Measurements from ENCODE around the gene KRTCAP2. TPM values are rescaled to one million over a fixed set of nuclear protein-coding genes. Genes with fewer than 3 reads are reported as not detected.

The KRTCAP2 gene
- polyA plus RNA-seq, 1 of the 3 experiments (the other 2 are of a cell fraction): 238 TPM

GRCh38 chr1:155196893-155197638 is 24.0 kb upstream of the KRTCAP2 start:
- Histone ChIP-seq H3F3A (replicated peaks; ENCODE audit: insufficient read depth) (peaks cover 18% of the 10 kb centered on the region), H3K9me3 (no peaks in the 10 kb centered on the region), H4K20me1 (ENCODE audit: insufficient read depth) (no peaks in the 10 kb centered on the region), H3K4me3 (ENCODE audit: low read depth in 2 of 2, low read length in 1 of 2) (no peak overlapping the region), H3K27me3 (ENCODE audit: insufficient read depth) (no peaks in the 10 kb centered on the region), H2AFZ (ENCODE audit: low read depth) (no peak overlapping the region), H3K9ac (no peak overlapping the region), H3K9me2 (no peaks in the 10 kb centered on the region), H3K27ac (ENCODE audit: low read depth in 2 of 2, low read length in 1 of 2) (peak overlapping the region in 1 of 2 experiments; percentile 86; a peak in 1 of 4 replicates), H3K36me3 (replicated peaks in 1 of 2; ENCODE audit: control insufficient read depth in 1 of 2, insufficient read depth in 2 of 2, low read length in 1 of 2) (peaks cover 13 to 42% of the 10 kb centered on the region in 2 experiments), H3K79me2 (ENCODE audit: insufficient read depth) (peaks cover 19% of the 10 kb centered on the region; the same call in 1 of the 2 replicates), H3K4me2 (no peak overlapping the region), H3K4me1 (ENCODE audit: control insufficient read depth in 1 of 2, insufficient read depth in 2 of 2, low read depth in 1 of 2, low read length in 1 of 2) (peaks cover 0 to 24% of the 10 kb centered on the region in 2 experiments; a peak in 2 of 4 replicates)
- no peak for TF ChIP-seq USF1 (IDR thresholded peaks at IDR 0.05; ENCODE audit: borderline replicate concordance, low read depth)
- TF ChIP-seq SIN3A (IDR thresholded peaks at IDR 0.05; ENCODE audit: borderline replicate concordance, low read depth, low read length): no peak
- no peak for TF ChIP-seq MAX (IDR thresholded peaks at IDR 0.05; ENCODE audit: low read depth)
- TF ChIP-seq GABPA (IDR thresholded peaks at IDR 0.05; ENCODE audit: low read depth): no peak
- no peak for TF ChIP-seq FOXJ3 (CRISPR knock-in tag; IDR thresholded peaks at IDR 0.05)
- TF ChIP-seq CTCF (IDR thresholded peaks at IDR 0.05): no peak
- WGBS (ENCODE audit: low lambda C conversion rate): 95% methylated on average over 15 of the region's 20 CpGs
- ChIA-PET CTCF (interaction anchor here (1.2 to 5.2 kb wide), 3 partner anchors 11 to 30 kb away, joined by 4 to 80 read pairs (median 5); partner anchors contain the start of genes MTX1 and THBS3), POLR2A (interaction anchor here (0.6 to 5.1 kb wide), 3 partner anchors 11 to 1294 kb away, joined by 3 to 25 read pairs (median 3); partner anchors contain the start of genes MTX1 and THBS3)
- DNase-seq: no peak

- Histone ChIP-seq H3K36me3 (replicated peaks in 1 of 2; ENCODE audit: control insufficient read depth in 1 of 2, insufficient read depth in 2 of 2, low read length in 1 of 2) (peaks cover 9 to 36% of the 10 kb centered on the region in 2 experiments), H3K9me2 (no peaks in the 10 kb centered on the region), H3K79me2 (ENCODE audit: insufficient read depth) (peaks cover 19% of the 10 kb centered on the region; the same call in 1 of the 2 replicates), H2AFZ (ENCODE audit: low read depth) (no peak overlapping the region), H3K4me2 (peak overlapping the region; percentile 83), H4K20me1 (ENCODE audit: insufficient read depth) (no peaks in the 10 kb centered on the region), H3K9ac (peak overlapping the region; percentile 61; the same call in 1 of the 2 replicates), H3K4me1 (ENCODE audit: control insufficient read depth in 1 of 2, insufficient read depth in 2 of 2, low read depth in 1 of 2, low read length in 1 of 2) (peaks cover 0 to 24% of the 10 kb centered on the region in 2 experiments; a peak in 2 of 4 replicates), H3K27ac (ENCODE audit: low read depth in 2 of 2, low read length in 1 of 2) (peak overlapping the region in 1 of 2 experiments; percentile 86; a peak in 2 of 4 replicates), H3K9me3 (no peaks in the 10 kb centered on the region), H3K27me3 (ENCODE audit: insufficient read depth) (no peaks in the 10 kb centered on the region), H3K4me3 (ENCODE audit: low read depth in 2 of 2, low read length in 1 of 2) (peak overlapping the region; percentile 50 to 60; a peak in 2 of 4 replicates), H3F3A (replicated peaks; ENCODE audit: insufficient read depth) (peaks cover 18% of the 10 kb centered on the region)
- ChIA-PET CTCF (interaction anchor here (1.0 to 5.2 kb wide), 5 partner anchors 11 to 46 kb away, joined by 3 to 203 read pairs (median 5); partner anchors contain the start of genes KRTCAP2, MTX1, THBS3 and TRIM46), POLR2A (interaction anchor here (1.1 to 5.1 kb wide), 2 partner anchors 12 to 65 kb away, joined by 3 to 25 read pairs; partner anchors contain the start of genes MTX1 and THBS3)
- no peak for DNase-seq
- TF ChIP-seq JUND (IDR thresholded peaks at IDR 0.05) (no peak), ZBTB33 (IDR thresholded peaks at IDR 0.05; ENCODE audit: borderline replicate concordance, low read depth) (no peak), POLR2AphosphoS5 (IDR thresholded peaks at IDR 0.05; ENCODE audit: low read depth, low read length) (0 out of 2 replicates have a peak, but pooled peaks have one; percentile 7), SIN3A (IDR thresholded peaks at IDR 0.05; ENCODE audit: borderline replicate concordance, low read depth, low read length) (no peak), FOSL2 (IDR thresholded peaks at IDR 0.05; ENCODE audit: borderline replicate concordance, low read depth) (no peak), USF2 (IDR thresholded peaks at IDR 0.05; ENCODE audit: borderline replicate concordance, low read depth, low read length) (no peak)
- WGBS (ENCODE audit: low lambda C conversion rate): 84% methylated on average over 6 of the region's 6 CpGs
Observed at GRCh38 chr1:155196103-155196892, 23.2 kb upstream of the KRTCAP2 start.
